Psoas muscle (tissue), 8 donors: ENCODE data around the gene FREM3. TPM values are rescaled to one million over a fixed set of nuclear protein-coding genes. Genes with fewer than 3 reads are reported as not detected.
A peak's percentile ranks its signal among the peaks of the same experiment; 100 is the strongest.

Experiments used
- ATAC-seq, 4 donors: fragments of 200-7000 bp; cut with Tn5 transposase; one replicate each; pipeline ENCODE4 v1.9.1; 2020; ENCODE audit warnings: moderate library complexity in 3 of 4, mild to moderate bottlenecking in 2 of 4
- DNase-seq, 2 donors: peaks; one replicate each; pipeline ENCODE4 v3.0.0-alpha.2; 2020
- H3K27ac ChIP-seq: fragments of 200-600 bp; one replicate; pipeline ENCODE4 v1.8.0; 2022
- H3K27me3 ChIP-seq, 3 donors: fragments of 200-600 bp in 1 of 3; one replicate each; pipeline versions ENCODE4 v1.6.1 to v1.8.0; 2013 to 2022; ENCODE audit warnings: low read length in 2 of 3, mild to moderate bottlenecking in 2 of 3, moderate library complexity in 1 of 3; ENCODE audit not compliant: insufficient read depth in 3 of 3
- H3K36me3 ChIP-seq, 2 donors: fragments of 200-600 bp in 1 of 2; one replicate each; pipeline versions ENCODE4 v1.6.1 to v1.8.0; 2013 to 2022; ENCODE audit warnings: low read depth in 1 of 2, mild to moderate bottlenecking in 1 of 2, moderate library complexity in 1 of 2; ENCODE audit not compliant: insufficient read depth in 1 of 2
- H3K4me1 ChIP-seq: fragments of 200-600 bp; one replicate; pipeline ENCODE4 v1.8.0; 2022
- H3K4me3 ChIP-seq: fragments of 200-600 bp; one replicate; pipeline ENCODE4 v1.8.0; 2022; ENCODE audit warnings: mild to moderate bottlenecking
- H3K9me3 ChIP-seq: fragments of 200-600 bp; one replicate; pipeline ENCODE4 v1.8.0; 2022
- CTCF ChIP-seq: fragments of 200-600 bp; IDR thresholded peaks from one replicate; pipeline ENCODE4 v1.8.0; 2022; ENCODE audit warnings: antibody characterized with exemption
- WGBS, 3 donors: extraction: QIAGEN DNeasy Blood & Tissue Kit; methylation state at CpG; one replicate each; pipeline versions ENCODE4 v1.1.6 to v1.1.7; 2013; 5-methylcytosine and 5-hydroxymethylcytosine counted together
- intact Hi-C, 2 donors: fragments of 100-400 bp; cut with DNase I; formaldehyde crosslinking; loops; one replicate each; pipeline versions ENCODE4 v1.11.0 to v1.14.2; 2022
- polyA plus RNA-seq, 3 donors: library from polyadenylated mRNA; stranded (reverse); fragments of 200-250 nt; gene quantifications; one replicate each; pipeline ENCODE4 v1.2.3, GENCODE V29; 2013
- total RNA-seq, 4 donors: library from RNA; stranded (reverse); fragmentation: NEBNext Ultra II Directional in 2 of 4; extraction: Animal tissue kit (Norgen Biotek cat#: 25700) in 2 of 4; gene quantifications; one replicate each; pipeline versions ENCODE4 v1.2.1 to v1.2.4, GENCODE V29; 2021 to 2023
- donor health status: healthy with polysubstance abuse.
- donor health status: DM: no; HTN: no; CAD: no; lungs with moderate emphysema.
- donor health status: Bipolar disorder and iron deficiency.
- donor health status: healthy.
- donor health status: DM: yes; HTN: yes; CAD: no.
- donor health status: DM: no; HTN: no; CAD: no.
- donor health status: DM: no; HTN: no; CAD: no.
- donor health status: DM: yes; HTN: yes; CAD: no.

FREM3 gene
- total and polyA plus RNA-seq, 7 donors = 0.01 TPM; not detected in 6

DNA sequence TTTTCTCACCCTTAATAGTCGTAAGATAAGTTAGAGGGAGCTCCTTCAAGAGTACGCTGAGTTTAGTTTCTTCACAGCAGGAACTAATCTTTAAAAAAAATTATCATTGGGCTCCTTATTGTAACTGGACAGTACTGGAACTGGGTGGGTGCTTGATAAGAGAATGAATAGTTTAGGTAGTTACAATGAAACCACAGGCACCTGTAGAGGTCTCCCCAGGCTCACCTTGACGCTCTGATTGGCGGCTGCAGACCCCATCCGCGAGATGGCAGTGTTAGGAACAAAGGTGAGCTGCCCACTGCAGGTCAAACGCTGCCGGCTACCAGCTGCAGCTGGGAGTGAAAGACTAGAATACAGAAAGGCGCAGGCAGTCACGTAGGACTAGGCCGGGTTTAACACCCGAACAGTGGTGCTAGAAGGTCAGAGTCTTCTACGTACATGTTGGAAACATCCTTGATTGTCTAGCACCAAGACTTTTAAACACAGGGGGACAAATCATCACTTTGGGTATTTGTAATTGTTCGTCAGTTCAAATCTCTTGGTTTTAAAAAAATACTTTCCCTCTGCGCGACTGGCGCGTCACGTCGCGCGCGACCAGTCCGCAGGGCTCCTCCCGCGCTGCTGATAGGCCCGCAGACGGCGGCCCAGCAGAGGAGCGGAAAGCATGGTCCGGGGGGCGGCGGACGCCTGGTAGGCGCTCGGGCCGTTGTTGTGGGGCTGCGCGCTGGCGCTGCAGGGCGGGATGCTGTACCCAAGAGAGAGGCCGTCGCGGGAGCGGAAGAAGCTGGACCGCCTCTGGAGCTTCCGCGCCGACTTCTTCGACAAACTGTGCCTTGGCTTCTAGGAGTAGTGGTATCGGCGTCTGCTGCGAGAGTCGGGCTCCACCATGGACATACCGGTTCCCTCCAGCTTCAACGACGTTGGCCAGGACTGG lies 141.4 kb downstream of the FREM3 start:
- intact Hi-C loops = no loop called here
- ATAC-seq = peak; percentile 85 to 97 (median 89)
- WGBS, 3 donors = 2 to 5% (median 3%) methylated on average over 50 to 57 of the region's 57 CpGs

DNA sequence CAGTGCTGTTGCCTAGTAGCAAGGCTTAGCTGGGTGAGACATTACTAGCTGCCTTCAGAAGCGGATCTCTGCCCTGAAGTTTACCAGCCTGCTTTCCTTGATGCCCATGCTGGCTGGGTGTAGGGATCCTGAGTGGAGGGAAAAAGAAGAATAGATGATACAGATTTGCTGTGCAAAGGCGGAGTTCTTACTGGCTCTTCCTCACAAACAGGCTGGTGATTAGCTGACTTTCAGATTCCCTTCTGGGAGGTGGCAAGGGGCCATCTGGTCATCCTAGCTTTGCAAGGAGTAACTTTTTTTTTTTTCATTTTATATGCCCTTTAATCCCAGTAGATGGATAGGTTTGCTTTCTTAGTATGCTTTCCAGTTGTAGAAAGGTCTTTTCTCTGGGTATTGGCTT lies 142.2 kb downstream of the FREM3 start:
- no peak for TF ChIP-seq CTCF
- H3K27me3 ChIP-seq = no peaks in the 10 kb centered on the region
- DNase-seq (no peak), ATAC-seq (no peak)
- H3K36me3 ChIP-seq = peaks cover 0 to 20% of the 10 kb centered on the region in 2 donors
- intact Hi-C loops = no loop called here
- WGBS, 3 donors = 53 to 98% (median 71%) methylated on average over 2 of the region's 2 CpGs
- H3K4me1 ChIP-seq = no peaks in the 10 kb centered on the region
- H3K27ac ChIP-seq = no peak overlapping the region
- no peak overlapping the region for H3K4me3 ChIP-seq
- H3K9me3 ChIP-seq = no peaks in the 10 kb centered on the region

More for the DNA sequence above, 141.4 kb downstream of the FREM3 start:
- peak; percentile 56 for TF ChIP-seq CTCF
- Histone ChIP-seq H3K9me3 (no peaks in the 10 kb centered on the region), H3K36me3 (peaks cover 0 to 12% of the 10 kb centered on the region in 2 donors), H3K4me3 (peak overlapping the region; percentile 72), H3K27ac (peak overlapping the region; percentile 34), H3K27me3 (no peaks in the 10 kb centered on the region), H3K4me1 (no peaks in the 10 kb centered on the region)
- peak; percentile 55 to 82 for DNase-seq

GRCh38 chr4:143555676-143556075 lies 144.8 kb downstream of the FREM3 start:
- intact Hi-C loops = no loop called here
- 79 to 83% (median 80%) methylated on average over 5 of the region's 5 CpGs for WGBS, 3 donors
- no peak overlapping the region for H3K4me3 ChIP-seq
- H3K9me3 ChIP-seq = no peaks in the 10 kb centered on the region
- no peak for TF ChIP-seq CTCF
- peaks cover 0 to 41% of the 10 kb centered on the region in 2 donors for H3K36me3 ChIP-seq
- no peak for ATAC-seq
- no peak overlapping the region for H3K27ac ChIP-seq
- no peaks in the 10 kb centered on the region for H3K4me1 ChIP-seq
- no peaks in the 10 kb centered on the region for H3K27me3 ChIP-seq
- DNase-seq = no peak

GRCh38 chr4:143554728-143555597 lies 145.5 kb downstream of the FREM3 start:
- ATAC-seq (no peak), DNase-seq (no peak)
- no peaks in the 10 kb centered on the region for H3K4me1 ChIP-seq
- WGBS, 3 donors = 61 to 65% (median 64%) methylated on average over 4 of the region's 4 CpGs
- no peaks in the 10 kb centered on the region for H3K9me3 ChIP-seq
- peaks cover 0 to 48% of the 10 kb centered on the region in 2 donors for H3K36me3 ChIP-seq
- TF ChIP-seq CTCF = no peak
- H3K27me3 ChIP-seq = no peaks in the 10 kb centered on the region
- H3K4me3 ChIP-seq = no peak overlapping the region
- intact Hi-C loops = no loop called here
- H3K27ac ChIP-seq = no peak overlapping the region
